Chondrocyte (in vitro differentiated cells): Measurements from ENCODE around the gene TIAM2. TPM values are rescaled to one million over a fixed set of nuclear protein-coding genes. Genes with fewer than 3 reads are reported as not detected.

Source experiments
- DNase-seq: peaks from one replicate; pipeline ENCODE4 v3.0.0; 2021; ENCODE audit warnings: mixed read lengths, low spot score
- H3K27ac Mint-ChIP-seq: one replicate; pipeline ENCODE4 v1.8.0; 2021; ENCODE audit warnings: mild to moderate bottlenecking, moderate library complexity, mixed read lengths; ENCODE audit not compliant: unreplicated experiment
- H3K27me3 Mint-ChIP-seq: 2 replicates; pipeline ENCODE4 v1.8.0; 2021; ENCODE audit warnings: low read depth, mixed read lengths
- H3K36me3 Mint-ChIP-seq: 2 replicates; pipeline ENCODE4 v1.8.0; 2021; ENCODE audit warnings: low read depth, mixed read lengths
- H3K4me1 Mint-ChIP-seq: 2 replicates; pipeline ENCODE4 v1.8.0; 2021; ENCODE audit warnings: low read depth, mild to moderate bottlenecking, mixed read lengths
- H3K4me3 Mint-ChIP-seq: one replicate; pipeline ENCODE4 v1.8.0; 2021; ENCODE audit warnings: mild to moderate bottlenecking, moderate library complexity, mixed read lengths; ENCODE audit not compliant: unreplicated experiment
- H3K9me3 Mint-ChIP-seq: 2 replicates; pipeline ENCODE4 v1.8.0; 2021; ENCODE audit warnings: low read depth, mixed read lengths
- total RNA-seq: library from RNA; stranded (reverse); gene quantifications from 3 replicates; pipeline ENCODE4 v1.2.1, GENCODE V29; 2021
- TF ChIP-seq, protein P1 (sequence below): fragments of 200-600 bp; sonication (generic); IDR thresholded peaks from 2 replicates; pipeline ENCODE4 v1.5.0; 2021; ENCODE audit warnings: antibody characterized with exemption, mild to moderate bottlenecking, moderate library complexity

The TIAM2 gene
- total RNA-seq, 1 donor from 2014 or later: 13.8 TPM

GRCh38 chr6:155146205-155146604 is 151.1 kb downstream of the TIAM2 start:
- no peak for DNase-seq
- peaks cover 31% of the 10 kb centered on the region for H3K4me1 Mint-ChIP-seq
- H3K27me3 Mint-ChIP-seq: no peaks in the 10 kb centered on the region
- no peak overlapping the region for H3K27ac Mint-ChIP-seq
- no peak overlapping the region for H3K4me3 Mint-ChIP-seq
- H3K36me3 Mint-ChIP-seq: no peaks in the 10 kb centered on the region
- TF ChIP-seq, protein P1, sequence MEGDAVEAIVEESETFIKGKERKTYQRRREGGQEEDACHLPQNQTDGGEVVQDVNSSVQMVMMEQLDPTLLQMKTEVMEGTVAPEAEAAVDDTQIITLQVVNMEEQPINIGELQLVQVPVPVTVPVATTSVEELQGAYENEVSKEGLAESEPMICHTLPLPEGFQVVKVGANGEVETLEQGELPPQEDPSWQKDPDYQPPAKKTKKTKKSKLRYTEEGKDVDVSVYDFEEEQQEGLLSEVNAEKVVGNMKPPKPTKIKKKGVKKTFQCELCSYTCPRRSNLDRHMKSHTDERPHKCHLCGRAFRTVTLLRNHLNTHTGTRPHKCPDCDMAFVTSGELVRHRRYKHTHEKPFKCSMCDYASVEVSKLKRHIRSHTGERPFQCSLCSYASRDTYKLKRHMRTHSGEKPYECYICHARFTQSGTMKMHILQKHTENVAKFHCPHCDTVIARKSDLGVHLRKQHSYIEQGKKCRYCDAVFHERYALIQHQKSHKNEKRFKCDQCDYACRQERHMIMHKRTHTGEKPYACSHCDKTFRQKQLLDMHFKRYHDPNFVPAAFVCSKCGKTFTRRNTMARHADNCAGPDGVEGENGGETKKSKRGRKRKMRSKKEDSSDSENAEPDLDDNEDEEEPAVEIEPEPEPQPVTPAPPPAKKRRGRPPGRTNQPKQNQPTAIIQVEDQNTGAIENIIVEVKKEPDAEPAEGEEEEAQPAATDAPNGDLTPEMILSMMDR: no peak
- H3K9me3 Mint-ChIP-seq: no peaks in the 10 kb centered on the region

GRCh38 chr6:155147958-155148663 is 153.0 kb downstream of the TIAM2 start:
- H3K9me3 Mint-ChIP-seq: no peaks in the 10 kb centered on the region
- H3K36me3 Mint-ChIP-seq: no peaks in the 10 kb centered on the region
- peaks cover 24% of the 10 kb centered on the region for H3K4me1 Mint-ChIP-seq
- DNase-seq: no peak
- no peak overlapping the region for H3K4me3 Mint-ChIP-seq
- TF ChIP-seq, protein P1: no peak
- H3K27ac Mint-ChIP-seq: no peak overlapping the region
- no peaks in the 10 kb centered on the region for H3K27me3 Mint-ChIP-seq

- Mint-ChIP-seq H3K4me3 (no peak overlapping the region), H3K27me3 (no peaks in the 10 kb centered on the region), H3K27ac (no peak overlapping the region), H3K36me3 (no peaks in the 10 kb centered on the region), H3K4me1 (peaks cover 38% of the 10 kb centered on the region), H3K9me3 (no peaks in the 10 kb centered on the region)
- DNase-seq: no peak
- TF ChIP-seq, protein P1: no peak
Observed at GRCh38 chr6:155150967-155151671, 156.0 kb downstream of the TIAM2 start.

GRCh38 chr6:155152211-155153076 is 157.3 kb downstream of the TIAM2 start:
- TF ChIP-seq, protein P1: peak; percentile 39
- peaks cover 46% of the 10 kb centered on the region for H3K4me1 Mint-ChIP-seq
- no peaks in the 10 kb centered on the region for H3K36me3 Mint-ChIP-seq
- H3K27ac Mint-ChIP-seq: no peak overlapping the region
- DNase-seq: no peak
- no peaks in the 10 kb centered on the region for H3K27me3 Mint-ChIP-seq
- H3K9me3 Mint-ChIP-seq: no peaks in the 10 kb centered on the region
- H3K4me3 Mint-ChIP-seq: no peak overlapping the region
